GM12864 (cell line): ENCODE measurements around the gene TMEM178B.

Experiments used
- DNase-seq: peaks from one replicate; pipeline ENCODE4 v3.0.0-alpha.2; 2011; ENCODE audit warnings: low read depth
- H3K4me3 ChIP-seq: 2 replicates; pipeline ENCODE4 v1.5.1; 2011; ENCODE audit warnings: mild to moderate bottlenecking, low read depth, low read length, control low read depth
- CTCF ChIP-seq: IDR thresholded peaks from 2 replicates; pipeline ENCODE4 v1.5.1; 2011; ENCODE audit warnings: low read depth, mild to moderate bottlenecking, moderate library complexity, low read length, control low read depth, inconsistent platforms; ENCODE audit errors: missing control alignments

The TMEM178B gene

GRCh38 chr7:141344153-141344935 is 270.5 kb downstream of the TMEM178B start:
- H3K4me3 ChIP-seq: no peak overlapping the region
- no peak for DNase-seq
- no peak for TF ChIP-seq CTCF

GRCh38 chr7:141348728-141349127 is 274.9 kb downstream of the TMEM178B start:
- no peak for DNase-seq
- no peak overlapping the region for H3K4me3 ChIP-seq
- TF ChIP-seq CTCF: no peak

GRCh38 chr7:141349338-141349737 is 275.5 kb downstream of the TMEM178B start:
- no peak for TF ChIP-seq CTCF
- no peak for DNase-seq
- no peak overlapping the region for H3K4me3 ChIP-seq

GRCh38 chr7:141349804-141350203 is 275.9 kb downstream of the TMEM178B start:
- no peak for DNase-seq
- H3K4me3 ChIP-seq: no peak overlapping the region
- TF ChIP-seq CTCF: no peak

- TF ChIP-seq CTCF: no peak
- no peak for DNase-seq
- no peak overlapping the region for H3K4me3 ChIP-seq
Observed at GRCh38 chr7:141351175-141351574, 277.3 kb downstream of the TMEM178B start.

GRCh38 chr7:141352955-141353354 is 279.1 kb downstream of the TMEM178B start:
- no peak for DNase-seq
- TF ChIP-seq CTCF: no peak
- H3K4me3 ChIP-seq: no peak overlapping the region

GRCh38 chr7:141354251-141354650 is 280.4 kb downstream of the TMEM178B start:
- TF ChIP-seq CTCF: no peak
- DNase-seq: no peak
- no peak overlapping the region for H3K4me3 ChIP-seq
